GM12874 (cell line): ENCODE results near the gene RBBP8.

Experiments
- CTCF ChIP-seq: IDR thresholded peaks from 2 replicates; pipeline ENCODE4 v1.5.1; 2011; ENCODE audit warnings: low read depth, mild to moderate bottlenecking, control low read depth, low read length, moderate library complexity; ENCODE audit not compliant: insufficient read depth

The RBBP8 gene

DNA sequence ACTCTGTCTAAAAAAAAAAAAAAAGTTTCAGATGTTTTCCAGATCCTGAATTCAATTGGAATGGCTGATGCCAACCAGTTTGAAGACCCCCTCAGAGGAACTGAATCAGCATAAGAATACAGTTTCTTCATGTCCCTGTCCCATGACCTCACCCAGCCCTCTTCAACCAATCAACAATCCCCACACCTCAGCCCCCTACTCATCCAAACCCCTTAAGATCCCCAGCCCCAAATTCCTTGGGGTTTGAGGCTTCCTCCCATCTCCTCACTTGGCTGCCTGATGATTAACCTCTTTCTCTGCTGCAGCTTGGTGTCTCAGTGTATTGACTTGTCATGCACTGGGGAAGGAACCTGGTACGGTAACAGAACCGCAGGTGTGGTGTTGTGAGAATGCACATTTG, 104.5 kb downstream of the RBBP8 start:
- no peak for TF ChIP-seq CTCF

DNA sequence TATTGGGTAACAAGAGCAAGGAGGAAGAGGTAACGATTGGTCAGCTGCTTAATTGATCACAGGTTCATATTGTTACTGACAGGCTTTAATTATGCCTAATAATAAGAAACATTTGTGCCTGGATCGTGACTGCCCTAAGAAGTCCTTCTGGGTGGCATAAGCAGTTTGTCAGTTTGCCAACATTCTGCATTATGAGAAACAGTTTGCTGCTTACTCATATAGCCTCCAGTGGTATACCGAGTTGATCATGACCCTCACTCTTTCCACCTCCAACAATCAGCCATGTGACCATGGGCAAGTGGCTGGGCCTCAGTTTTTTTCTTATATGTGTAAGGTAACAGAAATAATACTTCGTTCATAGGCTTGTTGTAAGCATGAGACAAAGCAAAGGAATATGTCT, 105.6 kb downstream of the RBBP8 start:
- TF ChIP-seq CTCF = no peak

- TF ChIP-seq CTCF = no peak
Observed at GRCh38 chr18:23042133-23042532, 109.0 kb downstream of the RBBP8 start.

- no peak for TF ChIP-seq CTCF
Observed at GRCh38 chr18:23043803-23044376, 110.8 kb downstream of the RBBP8 start.

DNA sequence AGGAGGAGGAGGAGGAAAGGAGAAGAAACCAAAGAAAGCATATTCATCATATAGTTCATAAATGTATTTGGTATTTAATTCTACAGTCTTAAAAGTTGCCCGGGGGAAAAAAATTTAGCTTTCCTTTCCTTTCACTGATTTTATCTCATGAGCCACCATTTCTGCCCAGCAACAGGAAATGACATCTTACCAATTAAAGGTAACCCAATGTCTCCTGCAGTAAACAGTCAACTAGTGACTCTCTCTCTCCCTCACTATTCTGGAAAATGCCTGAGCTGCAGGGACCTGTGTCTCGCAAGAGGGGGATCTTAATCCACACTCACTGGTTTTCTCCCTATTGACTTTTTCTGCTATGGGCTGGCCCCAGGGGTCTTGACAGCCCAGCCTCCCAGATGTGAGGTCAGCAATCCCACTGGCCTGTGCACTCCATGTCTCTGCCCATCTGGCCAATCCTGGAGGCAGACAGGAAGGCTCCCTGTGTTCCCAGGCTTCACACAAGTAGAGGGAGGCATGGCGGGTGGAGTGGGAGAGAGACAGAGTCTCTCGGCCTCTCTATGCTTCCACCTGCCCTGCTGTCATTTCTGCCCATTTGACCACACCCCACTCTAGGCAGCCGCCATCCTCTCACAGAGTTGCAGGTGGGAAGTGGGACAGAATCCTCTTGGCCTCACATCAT, 116.7 kb downstream of the RBBP8 start:
- no peak for TF ChIP-seq CTCF

- no peak for TF ChIP-seq CTCF
Observed at GRCh38 chr18:23053776-23054457, 120.8 kb downstream of the RBBP8 start.

DNA sequence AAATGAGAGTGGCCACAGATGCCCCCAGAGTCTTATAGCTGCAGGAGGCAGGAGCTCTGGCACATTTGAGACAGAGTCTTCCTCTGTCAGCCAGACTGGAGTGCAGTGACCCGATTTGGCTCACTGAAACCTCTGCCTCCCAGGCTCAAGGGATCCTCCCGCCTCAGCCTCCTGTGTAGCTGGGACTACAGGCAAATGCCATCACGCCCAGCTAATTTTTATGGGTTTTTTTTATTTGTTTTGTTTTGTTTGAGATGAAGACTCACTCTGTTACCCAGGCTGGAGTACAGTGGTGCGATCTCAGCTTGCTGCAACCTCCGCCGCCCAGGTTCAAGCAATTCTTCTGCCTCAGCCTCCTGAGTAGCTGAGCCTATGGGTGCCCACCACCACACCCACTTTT, 121.4 kb downstream of the RBBP8 start:
- TF ChIP-seq CTCF = no peak
